WTC11 (cell line): ENCODE data around the gene FERMT3. TPM values are rescaled to one million over a fixed set of nuclear protein-coding genes. Genes with fewer than 3 reads are reported as not detected.
A peak's percentile ranks its signal among the peaks of the same experiment; 100 is the strongest.

ENCODE experiments used
- ATAC-seq: fragments of 200-7000 bp; cut with Tn5 transposase; 2 replicates; pipeline ENCODE4 v1.10.0; 2021; ENCODE audit warnings: mild to moderate bottlenecking, moderate library complexity
- CTCF ChIA-PET: fragments of 300-600 bp; sonication (Branson Sonifier 250); formaldehyde crosslinking; loops from one replicate; lab custom pipeline; 2021; ENCODE audit warnings: antibody characterized with exemption; lab: Charles Lee
- POLR2A ChIA-PET: fragments of 350-600 bp; sonication (Branson Sonifier 250); formaldehyde crosslinking; loops from one replicate; lab custom pipeline; 2021; ENCODE audit warnings: antibody characterized with exemption; lab: Charles Lee
- DNase-seq: peaks from one replicate; pipeline ENCODE4 v3.0.0; 2021; ENCODE audit warnings: low spot score
- H3K27ac Mint-ChIP-seq: 2 replicates; pipeline ENCODE4 v1.8.0; 2021; ENCODE audit warnings: mixed read lengths
- H3K27me3 Mint-ChIP-seq: 2 replicates; pipeline ENCODE4 v1.8.0; 2021; ENCODE audit warnings: low read depth, mild to moderate bottlenecking, moderate library complexity, mixed read lengths
- H3K36me3 Mint-ChIP-seq: 2 replicates; pipeline ENCODE4 v1.8.0; 2021; ENCODE audit warnings: mixed read lengths
- H3K4me1 Mint-ChIP-seq: 2 replicates; pipeline ENCODE4 v1.8.0; 2022; ENCODE audit warnings: mixed read lengths
- H3K4me3 Mint-ChIP-seq: 2 replicates; pipeline ENCODE4 v1.8.0; 2021; ENCODE audit warnings: mild to moderate bottlenecking, moderate library complexity, mixed read lengths
- H3K9me3 Mint-ChIP-seq: 2 replicates; pipeline ENCODE4 v1.8.0; 2021; ENCODE audit warnings: mixed read lengths
- AR ChIP-seq: fragments of 250-450 bp; sonication (Bioruptor Pico); IDR thresholded peaks from 2 replicates; pipeline ENCODE4 v1.9.0; 2021; ENCODE audit warnings: mild to moderate bottlenecking
- ATF1 ChIP-seq: sonication (generic); formaldehyde crosslinking; IDR thresholded peaks from 2 replicates; pipeline ENCODE4 v1.8.1; 2023; ENCODE audit warnings: mild to moderate bottlenecking, moderate library complexity, missing genetic modification reagents
- NFYB ChIP-seq: sonication (generic); formaldehyde crosslinking; conservative IDR thresholded peaks from 2 replicates; pipeline ENCODE4 v1.8.0; 2022; ENCODE audit warnings: low read depth, missing genetic modification reagents
- PRDM15 ChIP-seq: sonication (generic); formaldehyde crosslinking; IDR thresholded peaks from 2 replicates; pipeline ENCODE4 v1.8.0; 2022; ENCODE audit warnings: missing genetic modification reagents
- SMAD3 ChIP-seq: sonication (generic); formaldehyde crosslinking; IDR thresholded peaks from 2 replicates; pipeline ENCODE4 v1.8.0; 2022; ENCODE audit warnings: missing genetic modification reagents, mild to moderate bottlenecking, borderline replicate concordance
- USF1 ChIP-seq: sonication (generic); formaldehyde crosslinking; IDR thresholded peaks from 2 replicates; pipeline ENCODE4 v1.8.0; 2022; ENCODE audit warnings: mild to moderate bottlenecking, missing genetic modification reagents
- USF2 ChIP-seq: sonication (generic); formaldehyde crosslinking; IDR thresholded peaks from 2 replicates; pipeline ENCODE4 v1.8.1; 2023; ENCODE audit warnings: mild to moderate bottlenecking, missing genetic modification reagents, moderate library complexity
- ZNF396 ChIP-seq: fragments of 250-450 bp; sonication (Bioruptor Pico); IDR thresholded peaks from 2 replicates; pipeline ENCODE4 v1.8.0; 2021; ENCODE audit warnings: mild to moderate bottlenecking, moderate library complexity, borderline replicate concordance
- ZNF423 ChIP-seq: fragments of 250-450 bp; sonication (Bioruptor Pico); IDR thresholded peaks from 2 replicates; pipeline ENCODE4 v2.1.2; 2022; ENCODE audit warnings: mild to moderate bottlenecking, moderate library complexity
- total RNA-seq: library from RNA; stranded (reverse); gene quantifications from 3 replicates; pipeline ENCODE4 v1.2.3, GENCODE V29; 2021

The FERMT3 gene
- total RNA-seq, 1 experiment from 2014 or later, result 3.8 TPM

GRCh38 chr11:64164392-64165312, 41.9 kb upstream of the FERMT3 start:
- Mint-ChIP-seq H3K27ac (peak overlapping the region; percentile 49; the same call in 1 of the 2 replicates), H3K27me3 (peaks cover 2% of the 10 kb centered on the region; the same call in 1 of the 2 replicates), H3K9me3 (peaks cover 6% of the 10 kb centered on the region; the same call in 1 of the 2 replicates), H3K4me3 (peak overlapping the region; percentile 69), H3K36me3 (peaks cover 8% of the 10 kb centered on the region; the same call in 1 of the 2 replicates), H3K4me1 (peaks cover 22% of the 10 kb centered on the region)
- peak; percentile 54 for ATAC-seq
- DNase-seq, result peak; percentile 50
- peak; percentile 37; the same call in 1 of the 2 replicates for TF ChIP-seq USF1 (CRISPR knock-in tag)
- TF ChIP-seq USF2 (CRISPR knock-in tag), result peak; percentile 77
- TF ChIP-seq ZNF396, result no peak
- no peak for TF ChIP-seq PRDM15 (CRISPR knock-in tag)
- TF ChIP-seq AR (CRISPR knock-in tag), result no peak
- peak; percentile 42; the same call in 1 of the 2 replicates for TF ChIP-seq ZNF423
- TF ChIP-seq NFYB (CRISPR knock-in tag), result 0 out of 2 replicates have a peak, but pooled peaks have one; percentile 9
- POLR2A ChIA-PET, result interaction anchor here (2.0 kb wide), 1 partner anchor 21 kb away, joined by 11 read pairs; the partner anchor contains the start of gene STIP1
- CTCF ChIA-PET, result interaction anchor here (0.6 to 2.5 kb wide), 12 partner anchors 12 to 251 kb away, joined by 3 to 11 read pairs (median 4); partner anchors contain the start of genes NUDT22, PLCB3, STIP1 and TRPT1

GRCh38 chr11:64165481-64165841, 41.1 kb upstream of the FERMT3 start:
- 0 out of 2 replicates have a peak, but pooled peaks have one; percentile 19 for TF ChIP-seq SMAD3 (CRISPR knock-in tag)
- no peak for TF ChIP-seq ATF1
- TF ChIP-seq, all 79 proteins: peak for 1
- DNase-seq, result no peak
- CTCF ChIA-PET, result interaction anchor here (0.9 to 2.5 kb wide), 6 partner anchors 13 to 165 kb away, joined by 3 to 11 read pairs (median 6); partner anchors contain the start of genes NUDT22, PLCB3, STIP1 and TRPT1

More at GRCh38 chr11:64165481-64165841, 41.1 kb upstream of the FERMT3 start:
- Mint-ChIP-seq H3K9me3 (peaks cover 6% of the 10 kb centered on the region; the same call in 1 of the 2 replicates), H3K27me3 (no peaks in the 10 kb centered on the region), H3K4me1 (peaks cover 22% of the 10 kb centered on the region), H3K4me3 (peak overlapping the region; percentile 69), H3K27ac (no peak overlapping the region), H3K36me3 (peaks cover 11% of the 10 kb centered on the region; the same call in 1 of the 2 replicates)
- no peak; the same call in 1 of the 2 replicates for ATAC-seq
- POLR2A ChIA-PET, result interaction anchor here (2.0 kb wide), 1 partner anchor 20 kb away, joined by 11 read pairs; the partner anchor contains the start of gene STIP1
